HG03460 (cell line): ENCODE data around the gene PDGFC.
"Not testable (repeated sequence)": the region's sequence is repeated elsewhere in the genome, so short reads cannot be mapped to it uniquely, and the experiment has no call there.

Experiments
- ATAC-seq: cut with Tn5 transposase; IDR thresholded peaks from one replicate; pipeline ENCODE4 v1.9.1; 2021; ENCODE audit not compliant: unreplicated experiment

Gene PDGFC

GRCh38 chr4:156909010-156909409 lies 62.6 kb downstream of the PDGFC start:
- no peak for ATAC-seq

DNA sequence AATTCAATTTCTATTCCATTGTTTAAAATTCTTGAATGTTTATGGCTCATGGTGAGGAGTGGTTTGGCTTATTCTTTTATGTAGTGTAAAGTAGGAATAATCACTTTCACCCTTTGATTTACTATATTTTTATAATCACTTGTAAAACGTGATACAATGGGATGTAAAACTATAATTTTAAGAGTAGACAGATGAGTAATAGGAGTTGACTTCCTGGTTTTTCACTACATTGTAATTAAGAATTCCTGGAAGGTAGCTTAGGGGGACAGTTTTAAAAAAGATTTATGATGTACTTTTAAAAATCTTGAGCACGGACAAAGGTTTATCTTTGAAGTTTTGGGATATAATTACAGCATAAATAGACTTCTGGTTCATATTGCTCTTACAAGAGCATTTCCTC lies 65.3 kb downstream of the PDGFC start:
- ATAC-seq = no peak

- no peak for ATAC-seq
These were observed 69.7 kb downstream of the PDGFC start for GRCh38 chr4:156901871-156902270.

DNA sequence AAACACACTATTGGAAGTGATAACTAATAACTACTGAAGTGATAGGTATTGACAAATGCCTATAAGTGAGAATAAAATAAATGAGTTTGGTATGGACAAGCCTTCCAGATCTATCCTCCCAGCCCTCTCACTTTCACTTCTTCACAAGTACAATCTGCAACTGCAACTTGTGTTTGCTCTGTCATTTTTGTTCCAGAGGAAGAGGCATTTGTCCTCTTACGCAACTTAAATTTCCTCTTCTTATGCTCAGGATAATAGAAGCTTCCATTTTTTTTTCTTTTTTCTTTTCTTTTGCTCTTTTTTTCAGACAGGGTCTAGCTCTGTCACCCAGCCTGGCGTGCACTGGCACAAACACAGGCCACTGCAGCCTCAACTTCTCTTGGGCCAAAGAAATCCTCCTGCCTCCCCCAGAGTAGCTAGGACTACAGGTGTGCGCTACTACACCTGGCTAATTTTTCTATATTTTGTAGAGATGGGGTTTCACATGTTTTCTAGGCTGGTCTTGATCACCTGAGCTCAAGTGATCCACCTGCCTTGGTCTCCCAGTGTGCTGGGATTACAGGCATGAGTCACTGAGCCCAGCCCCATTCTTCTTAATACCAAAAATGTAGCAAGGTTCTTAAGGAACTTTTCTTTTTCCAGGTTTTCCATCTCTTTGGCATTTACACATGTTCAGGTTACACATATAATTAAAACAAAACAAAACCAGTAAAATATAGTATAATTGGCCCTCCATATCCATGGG lies 73.1 kb downstream of the PDGFC start:
- ATAC-seq = no peak

- ATAC-seq = no peak
These were observed 75.1 kb downstream of the PDGFC start for GRCh38 chr4:156896527-156896926.

GRCh38 chr4:156894234-156894633 lies 77.4 kb downstream of the PDGFC start:
- no peak for ATAC-seq

GRCh38 chr4:156892805-156893204 lies 78.8 kb downstream of the PDGFC start:
- ATAC-seq = no peak

DNA sequence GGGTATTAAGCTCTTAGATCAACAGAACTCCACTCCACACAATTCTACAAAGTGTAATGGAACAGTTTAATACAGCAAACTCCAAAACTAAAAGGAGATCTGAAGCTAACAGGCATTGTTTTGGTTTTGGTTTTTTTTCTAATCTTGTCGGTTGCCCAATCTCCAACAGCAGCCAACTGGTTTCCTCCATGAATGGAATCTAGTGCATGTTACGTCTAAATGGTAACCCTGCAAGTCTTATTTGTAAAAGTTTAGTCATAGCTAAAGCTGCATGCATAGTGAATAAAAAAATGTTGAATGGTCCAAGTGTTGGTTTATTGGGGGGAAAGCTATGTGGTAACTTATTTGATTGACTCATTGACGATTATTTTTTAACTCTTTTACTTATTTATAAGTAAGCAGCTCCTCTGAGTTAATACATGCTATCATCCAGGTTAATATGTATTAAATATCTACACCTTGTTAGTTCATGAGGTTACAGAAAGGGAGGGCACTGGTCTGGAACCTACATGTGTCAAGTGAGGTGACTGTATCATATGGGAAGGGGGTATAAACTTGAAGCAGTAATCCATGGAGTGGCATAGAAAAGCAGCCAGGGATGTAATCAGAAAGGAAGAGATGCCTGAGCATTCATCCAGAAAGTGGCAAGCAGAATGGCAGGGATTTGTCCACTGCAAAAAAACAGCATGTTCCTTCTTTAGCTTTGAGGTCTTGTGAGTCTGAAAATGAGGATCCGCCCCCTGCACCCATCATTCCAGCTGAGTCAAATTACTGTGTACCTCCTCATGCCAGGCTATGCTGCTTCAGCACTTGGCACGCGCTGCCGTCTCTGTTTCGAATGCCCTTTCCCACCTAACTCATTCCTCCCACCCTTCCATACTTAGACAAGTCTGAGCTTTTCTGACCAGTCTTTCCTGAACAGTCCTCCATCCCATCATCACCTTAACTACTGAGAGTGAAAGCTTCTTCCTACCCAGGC lies 81.7 kb downstream of the PDGFC start:
- no peak for ATAC-seq

- ATAC-seq = no peak
These were observed 82.8 kb downstream of the PDGFC start for GRCh38 chr4:156888762-156889161.

- no peak for ATAC-seq
These were observed 85.1 kb downstream of the PDGFC start for GRCh38 chr4:156886481-156886880.

GRCh38 chr4:156885374-156885773 lies 86.2 kb downstream of the PDGFC start:
- ATAC-seq = no peak

GRCh38 chr4:156884183-156884582 lies 87.4 kb downstream of the PDGFC start:
- ATAC-seq = no peak

DNA sequence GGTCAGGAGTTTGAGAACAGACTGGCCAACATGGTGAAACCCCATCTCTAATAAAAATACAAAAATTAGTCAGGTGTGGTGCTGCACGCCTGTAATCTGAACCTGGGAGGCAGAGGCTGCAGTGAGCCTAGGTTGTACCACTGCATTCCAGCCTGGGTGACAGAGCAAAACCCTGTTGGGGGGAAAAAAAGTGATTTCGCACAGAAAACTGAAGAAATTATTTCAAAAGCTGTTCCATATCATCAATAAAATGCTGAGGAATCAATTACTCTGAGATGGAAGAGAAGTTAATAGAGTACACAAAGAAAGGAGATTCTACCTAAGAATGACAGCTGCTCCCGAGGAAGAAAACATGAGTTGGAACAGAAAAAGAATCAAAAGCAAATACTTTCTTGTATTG lies 95.9 kb downstream of the PDGFC start:
- no peak for ATAC-seq

DNA sequence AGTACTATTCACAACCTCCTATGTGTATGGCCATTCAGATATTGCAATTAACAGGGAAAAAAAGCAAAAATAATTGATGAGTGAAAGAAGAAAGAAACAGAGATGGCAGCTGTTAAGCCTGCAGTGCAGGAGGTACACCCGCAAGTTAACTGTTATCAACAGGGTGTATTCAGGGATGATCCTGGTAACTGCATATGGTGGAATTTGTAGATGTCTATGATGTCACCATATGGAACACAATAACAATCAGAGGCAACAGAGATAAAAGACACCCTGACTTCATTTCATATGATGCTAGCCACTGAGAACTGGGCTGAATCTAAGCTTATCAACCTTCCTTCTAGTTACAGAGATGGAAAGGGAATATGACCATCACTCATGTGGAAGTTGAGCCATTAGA lies 96.5 kb downstream of the PDGFC start:
- no peak for ATAC-seq

GRCh38 chr4:156873799-156874198 lies 97.8 kb downstream of the PDGFC start:
- ATAC-seq = no peak

DNA sequence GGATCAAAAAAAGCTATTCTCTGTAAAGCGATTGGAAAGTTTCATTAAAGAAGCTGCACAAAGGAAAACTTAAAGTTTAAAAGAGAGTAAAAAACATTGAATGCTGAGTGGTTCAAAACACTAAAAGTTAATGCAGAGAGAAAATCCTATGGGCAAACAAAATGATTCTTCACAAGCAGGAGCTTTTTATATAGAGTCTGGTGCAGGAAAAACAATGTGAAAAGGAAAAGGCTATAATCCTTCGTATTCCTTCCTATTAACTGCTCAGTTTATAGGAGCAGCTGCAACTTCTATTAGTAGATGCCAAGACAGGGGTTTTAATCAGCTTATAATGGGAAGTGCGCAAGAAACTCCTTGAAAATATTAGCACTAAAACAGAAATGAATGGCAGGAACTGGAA lies 100.7 kb downstream of the PDGFC start:
- ATAC-seq = no peak

DNA sequence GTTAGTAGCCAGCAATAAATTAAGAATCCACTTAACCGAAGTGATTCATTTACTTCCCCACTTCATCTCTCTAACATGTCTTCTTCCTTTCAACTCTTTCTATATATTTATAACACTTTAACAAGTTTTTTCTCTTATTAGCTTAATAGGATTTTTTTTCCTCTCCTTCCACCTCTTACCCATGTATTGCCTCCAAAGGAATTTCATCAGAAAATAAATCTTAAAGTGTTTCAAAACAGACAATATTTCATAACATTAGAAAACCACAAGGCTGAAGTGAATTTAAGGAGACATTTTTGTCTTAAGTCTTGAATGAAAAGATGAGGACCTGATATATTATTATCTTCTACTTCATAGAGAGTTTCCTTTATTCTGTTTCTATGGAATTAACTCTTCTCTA lies 101.5 kb downstream of the PDGFC start:
- ATAC-seq = no peak

DNA sequence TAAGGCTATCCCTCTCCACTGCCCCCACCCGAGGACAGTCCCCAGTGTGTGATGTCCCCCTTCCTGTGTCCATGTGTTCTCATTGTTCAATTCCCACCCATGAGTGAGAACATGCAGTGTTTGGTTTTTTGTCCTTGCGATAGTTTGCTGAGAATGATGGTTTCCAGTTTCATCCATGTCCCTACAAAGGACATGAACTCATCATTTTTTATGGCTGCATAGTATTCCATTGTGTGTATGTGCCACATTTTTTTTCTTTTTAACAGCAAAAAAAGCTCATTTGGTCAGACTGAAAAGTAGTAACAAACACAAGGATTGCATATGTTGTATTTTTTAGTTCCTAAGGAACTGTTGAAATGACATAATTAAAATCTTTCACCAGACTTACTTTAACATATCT lies 105.5 kb downstream of the PDGFC start:
- not testable (repeated sequence) for ATAC-seq

- ATAC-seq = no peak
These were observed 106.1 kb downstream of the PDGFC start for GRCh38 chr4:156865451-156865850.

DNA sequence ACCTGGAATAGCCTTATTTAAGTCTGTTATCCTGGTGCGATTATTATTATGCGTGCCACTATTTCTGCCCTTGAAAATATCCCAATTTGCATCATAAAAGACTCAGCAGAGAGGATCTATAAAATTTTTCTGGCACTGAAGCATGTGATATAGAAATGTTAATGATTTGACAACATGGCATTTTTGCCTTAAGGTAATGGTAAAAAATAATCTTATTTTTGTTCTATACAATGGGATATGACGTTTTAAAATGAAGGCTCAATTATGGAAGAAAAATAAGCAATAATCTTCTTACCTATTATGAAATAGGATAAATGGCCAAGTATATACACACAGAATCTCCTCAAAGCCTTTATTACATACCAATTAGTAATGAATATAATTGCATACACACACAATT lies 113.5 kb downstream of the PDGFC start:
- no peak for ATAC-seq

DNA sequence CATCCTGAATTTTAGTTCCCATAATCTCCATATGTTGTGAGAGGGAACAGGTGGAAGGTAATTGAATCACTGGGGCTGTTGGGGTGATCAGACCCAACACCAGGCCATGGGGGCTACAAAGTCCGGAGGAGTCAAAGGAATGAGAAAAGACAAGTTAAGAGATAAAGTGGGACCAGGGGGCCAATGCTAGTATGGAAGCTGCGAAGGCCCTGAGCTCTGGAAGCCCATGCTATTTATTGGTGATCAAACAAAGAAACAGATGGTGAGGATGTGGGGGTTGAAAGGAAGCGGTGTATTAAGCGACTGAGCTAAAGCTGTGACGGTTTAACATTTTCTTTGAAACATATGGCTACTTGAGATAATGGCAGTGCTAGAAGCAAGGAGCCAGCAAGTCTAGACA lies 132.8 kb downstream of the PDGFC start:
- ATAC-seq = no peak
